M059J (cell line): ENCODE measurements around the gene ATP4A. TPM values are rescaled to one million over a fixed set of nuclear protein-coding genes. Genes with fewer than 3 reads are reported as not detected.

Experiments
- DNase-seq: peaks from one replicate; pipeline ENCODE4 v3.0.0-alpha.2; 2012; ENCODE audit warnings: low read depth
- total RNA-seq: library from RNA; depleted of rRNA; stranded (reverse); fragments of >200 nt; shearing (Covaris generic); gene quantifications from 2 replicates; pipeline ENCODE4 v1.2.3, GENCODE V29; 2014

Gene ATP4A
- total RNA-seq, 1 experiment from 2014 or later = not detected

DNA sequence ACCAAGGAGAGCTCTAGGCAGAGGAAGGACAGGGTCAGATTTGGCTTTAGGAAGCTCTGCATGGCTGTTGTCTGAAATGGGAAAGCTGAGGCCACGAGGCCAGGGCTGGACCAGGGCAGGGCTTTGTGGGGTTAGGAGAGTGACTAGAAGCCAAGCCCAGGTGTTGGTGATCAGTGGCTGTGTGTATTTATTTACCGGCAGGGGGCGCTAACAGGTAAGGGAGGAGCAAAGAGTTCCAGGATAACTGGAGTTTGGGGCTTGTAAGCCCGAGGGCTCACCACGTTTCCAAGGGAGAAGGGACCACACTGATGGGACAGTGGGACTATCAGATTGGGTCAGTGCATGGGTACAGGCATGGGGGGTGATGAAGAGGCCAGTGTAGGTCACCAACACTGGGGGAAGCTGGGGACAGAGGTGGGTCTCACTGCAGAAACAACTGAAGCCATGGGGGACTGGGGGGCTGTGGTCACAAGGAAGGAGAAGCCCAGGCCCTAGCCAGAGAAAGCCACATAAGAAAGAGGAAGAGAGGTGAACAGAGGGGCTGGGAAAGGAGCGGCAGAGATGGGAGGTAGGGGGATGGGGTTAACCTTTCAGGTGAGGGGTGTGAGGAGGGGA lies 14.2 kb downstream of the ATP4A start:
- peak; percentile 74 for DNase-seq

DNA sequence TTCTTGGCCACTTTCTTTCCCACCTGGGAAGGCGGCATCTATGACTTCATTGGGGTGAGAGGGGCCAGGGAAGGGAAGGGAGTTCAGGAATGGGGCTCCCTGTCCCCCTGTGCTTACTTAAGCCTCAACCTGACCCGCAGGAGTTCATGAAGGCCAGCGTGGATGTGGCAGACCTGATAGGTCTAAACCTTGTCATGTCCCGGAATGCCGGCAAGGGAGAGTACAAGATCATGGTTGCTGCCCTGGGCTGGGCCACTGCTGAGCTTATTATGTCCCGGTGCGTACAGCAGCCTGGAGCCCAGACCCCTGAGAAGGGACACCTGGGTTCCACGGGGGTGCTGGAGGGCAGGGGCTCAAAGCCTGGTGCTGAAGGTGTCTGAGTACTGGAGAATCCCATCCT lies 16.9 kb downstream of the ATP4A start:
- no peak for DNase-seq

DNA sequence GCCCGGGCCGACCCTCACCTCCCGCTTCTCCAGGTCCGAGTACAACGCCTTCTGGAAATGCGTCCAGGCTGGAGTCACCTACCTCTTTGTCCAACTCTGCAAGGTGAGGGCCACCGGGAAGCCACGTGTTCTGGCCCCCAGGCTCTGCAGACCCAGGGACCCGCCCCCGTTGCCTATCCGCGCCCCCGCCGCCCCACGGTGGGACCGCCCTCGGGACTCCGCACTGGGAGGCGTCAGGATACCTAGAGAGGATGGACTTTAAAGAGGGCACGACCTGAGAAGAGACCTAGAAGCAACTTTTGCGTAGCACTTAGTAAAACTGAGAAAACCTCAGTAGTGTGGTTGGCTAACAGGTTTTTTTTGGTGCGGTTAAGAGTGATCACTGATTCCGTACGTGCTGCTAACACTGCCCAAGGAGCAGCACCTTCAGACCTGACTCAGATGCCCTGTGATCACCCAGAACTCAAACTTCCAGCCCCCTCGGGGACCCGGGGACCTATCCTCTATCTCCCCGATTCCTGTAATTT lies 17.5 kb downstream of the ATP4A start:
- peak; percentile 22 for DNase-seq

DNA sequence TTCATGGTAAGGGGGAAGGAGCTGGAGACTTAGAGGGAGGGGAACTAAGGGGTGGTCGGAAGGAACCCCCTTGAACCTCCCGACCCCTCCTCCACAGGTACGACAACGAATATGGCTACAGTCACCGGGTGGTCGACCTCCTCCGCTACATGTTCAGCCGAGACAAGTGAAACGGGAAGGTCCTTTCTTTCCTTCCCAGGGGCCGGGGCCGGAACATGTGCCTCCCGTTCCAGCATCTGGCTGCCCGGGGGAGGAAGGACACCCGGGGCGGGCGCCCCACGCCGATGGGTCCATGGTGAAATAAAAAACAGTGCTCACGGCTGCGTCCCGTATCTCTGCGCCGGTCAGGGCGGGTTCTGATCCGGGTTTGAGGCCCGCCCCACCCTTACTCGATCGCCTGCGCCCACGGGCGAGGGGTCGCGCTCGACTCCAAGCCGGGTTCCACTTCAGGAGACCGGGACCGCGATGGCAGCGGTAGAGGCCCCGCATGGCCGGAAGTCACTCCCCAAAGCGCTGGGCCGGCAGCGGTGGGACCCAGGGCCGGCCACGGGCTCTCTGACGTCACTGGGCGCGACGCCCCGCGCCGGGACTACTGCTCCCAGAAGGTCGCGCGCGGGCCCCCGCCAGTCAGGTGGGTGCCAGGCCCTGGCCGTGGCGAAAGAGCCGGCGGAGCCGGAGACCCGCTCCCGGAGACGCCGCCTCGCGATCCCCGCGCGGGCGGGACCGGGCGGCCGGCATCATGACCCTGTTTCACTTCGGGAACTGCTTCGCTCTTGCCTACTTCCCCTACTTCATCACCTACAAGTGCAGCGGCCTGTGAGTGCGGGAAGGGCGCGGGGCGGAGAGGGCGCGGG lies 18.2 kb downstream of the ATP4A start, which contains the start of gene TMEM147:
Gene TMEM147, plus strand, starts transcription at position 626 of the 854 bp plus-strand sequence. Its CDS starts 114 bp downstream, at position 740.
- DNase-seq = peak; percentile 87

DNA sequence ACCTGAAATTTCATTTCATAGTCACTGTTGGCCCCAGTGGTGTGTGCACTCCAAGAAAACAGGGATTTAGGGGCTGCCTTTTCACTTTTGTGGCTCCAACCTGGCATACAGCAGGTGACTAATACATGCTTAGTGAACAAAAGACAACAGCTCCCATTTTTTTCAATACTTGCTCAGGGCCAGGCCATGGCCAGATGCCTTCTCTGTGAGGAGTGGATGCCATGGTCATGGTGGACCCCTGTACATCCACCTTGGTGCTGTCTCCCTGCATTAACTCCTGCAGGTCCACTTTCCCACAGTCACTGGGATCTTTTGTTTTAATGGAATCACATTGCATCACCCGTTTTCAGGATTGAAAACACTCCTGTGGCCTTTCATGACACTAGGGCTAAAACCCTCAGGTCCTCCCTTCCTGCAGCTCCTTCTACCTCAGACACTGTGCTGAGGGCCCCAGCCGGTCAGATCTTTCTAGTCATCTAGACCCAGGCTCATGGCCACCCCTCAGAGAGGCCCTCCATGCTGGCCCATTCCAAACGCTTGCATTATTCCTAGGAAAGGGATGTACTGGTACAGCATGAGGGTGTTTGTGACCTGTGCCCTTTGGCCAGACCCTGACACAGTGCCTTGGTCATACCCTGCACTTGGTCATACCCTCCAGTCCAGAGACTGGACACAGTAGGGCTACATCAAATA lies 19.2 kb downstream of the ATP4A start:
- no peak for DNase-seq

DNA sequence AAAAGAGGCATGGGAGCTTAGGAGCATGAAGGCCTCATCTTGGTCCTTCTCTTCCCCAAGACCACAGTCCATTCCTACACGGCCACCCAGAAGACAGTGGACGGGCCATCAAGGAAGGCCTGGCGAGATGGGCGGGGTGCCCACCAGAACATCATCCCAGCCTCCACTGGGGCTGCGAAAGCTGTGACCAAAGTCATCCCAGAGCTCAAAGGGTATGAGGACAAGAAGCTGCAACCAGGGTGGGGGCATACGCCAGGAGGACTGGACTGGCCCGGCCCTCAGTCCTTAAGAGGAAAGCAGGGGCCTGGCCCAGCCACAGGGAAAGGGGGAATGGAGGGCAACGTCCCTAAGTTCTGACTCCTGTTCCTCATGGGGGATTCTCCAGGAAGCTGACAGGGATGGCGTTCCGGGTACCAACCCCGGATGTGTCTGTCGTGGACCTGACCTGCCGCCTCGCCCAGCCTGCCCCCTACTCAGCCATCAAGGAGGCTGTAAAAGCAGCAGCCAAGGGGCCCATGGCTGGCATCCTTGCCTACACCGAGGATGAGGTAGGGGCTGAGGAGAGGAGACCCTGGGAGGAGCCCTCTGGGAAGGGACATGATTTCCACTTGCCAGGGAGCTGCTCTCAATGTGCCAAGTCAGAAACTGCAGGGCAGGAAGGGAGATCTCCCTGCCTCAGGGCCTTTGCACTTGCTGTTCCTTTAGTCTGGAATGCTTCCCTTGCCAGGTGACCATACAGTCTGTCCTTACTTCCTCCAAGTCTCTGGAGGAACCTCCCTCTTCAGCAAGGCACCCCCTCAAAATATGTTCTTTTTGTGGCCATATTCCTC lies 20.0 kb downstream of the ATP4A start:
- no peak for DNase-seq

DNA sequence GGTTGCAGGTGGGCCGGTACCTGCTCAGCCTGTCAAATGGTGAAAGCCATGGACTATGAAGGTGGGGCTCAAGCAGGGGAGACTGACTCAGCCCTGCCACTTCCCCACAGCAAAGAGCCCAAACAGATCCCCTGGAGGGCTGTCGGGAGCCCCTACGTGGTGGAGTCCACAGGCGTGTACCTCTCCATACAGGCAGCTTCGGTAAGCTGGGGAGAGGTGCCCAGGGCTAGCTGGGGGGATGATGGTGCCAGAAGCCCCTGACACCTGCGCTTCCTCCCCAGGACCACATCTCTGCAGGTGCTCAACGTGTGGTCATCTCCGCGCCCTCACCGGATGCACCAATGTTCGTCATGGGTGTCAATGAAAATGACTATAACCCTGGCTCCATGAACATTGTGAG lies 21.2 kb downstream of the ATP4A start:
- DNase-seq = no peak

DNA sequence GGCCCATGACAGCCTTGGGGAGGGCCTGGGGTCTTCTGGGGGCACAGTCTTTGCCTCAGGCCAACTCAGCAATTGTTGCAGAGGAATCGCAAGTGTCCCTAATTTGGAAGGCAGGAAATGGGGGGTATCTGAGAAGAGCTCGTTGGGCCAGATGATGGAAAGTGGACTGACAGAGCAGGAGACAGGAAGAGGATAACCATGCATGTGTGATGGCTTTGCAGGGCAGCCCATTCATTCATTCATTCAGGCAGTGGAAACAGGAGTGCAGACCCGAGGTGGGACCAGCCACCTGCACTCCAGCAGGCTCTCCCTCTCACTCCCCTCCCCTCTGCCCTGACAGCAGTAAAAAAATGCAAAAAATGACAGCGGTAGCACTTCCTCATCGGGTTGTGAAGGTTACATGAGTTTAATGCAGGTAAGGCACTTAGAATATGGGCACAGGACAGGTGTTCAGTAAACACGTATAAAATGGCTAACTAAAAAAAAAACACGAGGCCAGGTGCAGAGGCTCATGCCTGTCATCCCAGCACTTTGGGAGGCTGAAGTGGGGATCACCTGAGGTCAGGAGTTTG lies 23.0 kb downstream of the ATP4A start:
- no peak for DNase-seq

DNA sequence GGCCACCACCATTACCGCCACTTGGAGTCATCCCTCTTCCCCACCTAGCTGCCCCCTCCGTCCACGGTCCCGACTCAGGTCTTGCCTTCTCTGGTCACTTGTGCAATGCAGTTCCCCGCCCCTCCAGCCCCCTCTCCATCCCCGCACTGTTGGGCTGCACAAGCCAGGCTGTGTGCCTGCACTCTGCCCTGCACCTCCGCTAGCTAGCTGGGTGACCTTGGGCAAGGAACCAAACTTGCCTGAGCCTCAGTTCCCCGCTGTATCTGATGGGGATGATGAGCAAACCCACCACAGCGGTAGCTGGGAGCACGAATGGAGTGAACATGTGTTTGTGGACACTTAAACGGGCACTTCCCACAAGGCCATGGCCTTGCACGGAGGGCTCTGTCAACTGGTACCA lies 23.6 kb downstream of the ATP4A start:
- DNase-seq = no peak

DNA sequence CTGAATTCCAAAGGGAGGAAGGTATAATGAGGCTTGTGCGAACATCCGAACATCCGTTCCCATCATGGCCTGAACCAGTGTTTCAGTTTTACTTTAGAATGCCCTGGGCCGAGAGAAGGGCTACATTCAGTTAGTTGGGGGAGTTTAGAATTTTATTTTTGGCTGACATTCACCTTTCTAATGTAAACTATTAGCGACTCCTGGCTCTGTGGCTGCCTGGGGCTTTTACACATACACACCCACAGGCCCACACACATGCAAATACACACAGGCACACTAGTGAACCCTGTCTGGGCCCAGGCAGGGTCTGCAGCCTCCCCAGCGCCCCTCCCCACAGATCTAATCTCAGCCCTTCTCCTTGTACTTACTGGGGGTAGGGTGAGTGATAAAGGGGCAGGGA lies 24.1 kb downstream of the ATP4A start:
- no peak for DNase-seq

DNA sequence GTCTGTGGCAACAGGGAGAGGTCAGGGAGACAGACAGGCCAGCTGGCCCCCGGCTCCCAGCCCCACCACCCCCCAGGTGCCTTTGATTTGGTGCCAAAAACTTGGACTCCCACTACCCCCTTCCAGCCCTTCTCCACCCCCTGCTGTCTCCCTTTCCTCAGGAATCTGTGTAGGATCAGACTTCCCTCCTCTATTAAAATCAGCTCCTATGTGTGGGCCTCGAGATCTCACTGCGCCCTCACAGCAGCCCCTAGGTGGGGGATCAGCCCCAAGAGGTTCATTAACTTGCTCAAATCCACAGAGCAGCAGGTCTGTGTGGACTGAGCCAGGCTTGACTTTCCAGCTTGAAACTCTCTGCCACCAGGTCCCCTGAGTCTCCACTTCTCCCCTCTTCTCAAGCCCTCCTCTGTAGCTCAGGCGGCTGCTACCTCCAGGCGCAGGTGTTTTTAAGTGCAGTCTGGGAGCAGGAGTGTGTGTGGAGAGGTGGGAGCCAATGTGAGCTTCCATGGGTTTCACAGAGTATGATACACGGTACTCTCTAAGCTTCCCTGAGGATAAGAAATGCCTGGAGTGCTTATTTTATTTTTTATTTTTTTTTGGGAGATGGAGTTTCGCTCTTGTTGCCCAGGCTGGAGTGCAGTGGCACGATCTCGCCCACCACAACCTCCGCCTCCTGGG lies 28.5 kb downstream of the ATP4A start:
- DNase-seq = no peak

DNA sequence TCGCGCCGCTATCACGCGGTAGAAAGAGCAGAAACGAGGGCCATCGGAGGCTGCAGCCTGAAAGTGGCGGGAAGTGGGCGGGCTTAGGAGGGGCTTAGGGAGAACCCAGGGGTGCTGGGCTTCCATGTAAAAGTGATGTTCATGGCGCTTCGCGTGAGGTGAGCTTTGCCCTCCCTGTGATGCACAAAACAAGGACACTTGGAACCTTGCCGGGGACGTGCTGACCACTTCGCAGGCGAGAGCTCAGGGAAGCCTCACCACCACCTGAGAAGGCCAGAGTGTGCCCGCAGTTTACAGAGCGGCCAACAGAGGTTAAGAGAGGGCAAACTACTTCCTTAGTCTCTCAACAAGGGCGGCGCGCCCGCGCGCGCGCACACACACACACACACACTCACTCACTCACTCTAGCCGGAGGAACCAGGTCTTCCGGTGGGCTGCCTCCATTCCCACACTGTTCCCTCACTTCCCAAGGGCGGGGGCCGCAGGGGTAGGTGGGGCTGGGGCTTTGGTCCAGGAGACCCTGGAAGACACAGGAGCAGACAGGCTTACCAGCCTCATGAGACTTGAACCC lies 29.6 kb downstream of the ATP4A start:
- DNase-seq = no peak

DNA sequence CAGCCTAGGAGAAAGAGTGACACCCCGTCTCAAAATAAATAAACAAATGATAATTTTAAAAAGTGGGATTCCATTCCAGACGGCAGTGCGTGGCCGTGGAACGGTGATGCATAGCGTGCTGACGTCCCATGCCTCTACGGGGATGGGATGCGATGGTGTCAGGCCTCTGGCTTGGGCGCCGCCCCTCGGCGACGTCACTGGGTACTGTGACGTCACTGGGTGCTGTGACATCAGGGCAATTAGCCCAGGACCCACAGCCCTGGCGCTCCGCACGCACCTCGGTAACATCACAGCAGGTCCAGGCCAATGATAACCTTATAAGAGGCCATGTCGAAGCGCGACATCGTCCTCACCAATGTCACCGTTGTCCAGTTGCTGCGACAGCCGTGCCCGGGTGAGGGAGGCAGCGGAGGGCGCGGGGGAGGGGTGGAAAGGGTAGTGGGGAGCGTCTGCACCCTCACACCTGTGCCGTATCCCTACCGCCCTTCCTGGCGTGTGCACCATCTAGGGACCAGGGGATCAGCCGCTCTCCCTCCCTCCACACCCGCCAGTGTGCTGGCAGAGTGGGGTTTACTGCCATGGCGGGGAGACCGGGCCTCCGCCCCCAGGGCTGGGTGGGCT lies 30.1 kb downstream of the ATP4A start, which contains the start of gene GAPDHS:
Gene GAPDHS, plus strand, starts transcription at position 256 of the 621 bp plus-strand sequence. Its CDS starts 72 bp downstream, at position 328.
- DNase-seq = no peak

DNA sequence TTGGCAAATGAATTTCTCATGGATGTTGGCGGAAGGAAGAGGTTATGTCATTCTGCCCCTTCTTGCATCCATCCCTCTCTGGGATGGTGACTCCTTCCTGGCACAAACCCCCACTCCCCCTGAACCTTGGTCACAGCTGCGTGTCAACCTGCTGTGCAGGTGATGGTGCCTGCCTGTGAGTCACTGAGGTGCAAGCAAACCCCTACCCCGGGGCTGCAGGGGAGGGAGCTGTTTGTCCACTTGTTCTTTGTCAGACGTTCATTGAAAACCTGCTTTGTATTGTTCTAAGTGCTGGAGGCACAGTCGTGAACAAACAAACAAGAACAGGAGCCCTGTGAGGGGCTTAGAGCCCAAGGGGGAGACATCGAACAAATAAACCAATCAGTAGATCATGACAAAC lies 32.2 kb downstream of the ATP4A start:
- DNase-seq = no peak

DNA sequence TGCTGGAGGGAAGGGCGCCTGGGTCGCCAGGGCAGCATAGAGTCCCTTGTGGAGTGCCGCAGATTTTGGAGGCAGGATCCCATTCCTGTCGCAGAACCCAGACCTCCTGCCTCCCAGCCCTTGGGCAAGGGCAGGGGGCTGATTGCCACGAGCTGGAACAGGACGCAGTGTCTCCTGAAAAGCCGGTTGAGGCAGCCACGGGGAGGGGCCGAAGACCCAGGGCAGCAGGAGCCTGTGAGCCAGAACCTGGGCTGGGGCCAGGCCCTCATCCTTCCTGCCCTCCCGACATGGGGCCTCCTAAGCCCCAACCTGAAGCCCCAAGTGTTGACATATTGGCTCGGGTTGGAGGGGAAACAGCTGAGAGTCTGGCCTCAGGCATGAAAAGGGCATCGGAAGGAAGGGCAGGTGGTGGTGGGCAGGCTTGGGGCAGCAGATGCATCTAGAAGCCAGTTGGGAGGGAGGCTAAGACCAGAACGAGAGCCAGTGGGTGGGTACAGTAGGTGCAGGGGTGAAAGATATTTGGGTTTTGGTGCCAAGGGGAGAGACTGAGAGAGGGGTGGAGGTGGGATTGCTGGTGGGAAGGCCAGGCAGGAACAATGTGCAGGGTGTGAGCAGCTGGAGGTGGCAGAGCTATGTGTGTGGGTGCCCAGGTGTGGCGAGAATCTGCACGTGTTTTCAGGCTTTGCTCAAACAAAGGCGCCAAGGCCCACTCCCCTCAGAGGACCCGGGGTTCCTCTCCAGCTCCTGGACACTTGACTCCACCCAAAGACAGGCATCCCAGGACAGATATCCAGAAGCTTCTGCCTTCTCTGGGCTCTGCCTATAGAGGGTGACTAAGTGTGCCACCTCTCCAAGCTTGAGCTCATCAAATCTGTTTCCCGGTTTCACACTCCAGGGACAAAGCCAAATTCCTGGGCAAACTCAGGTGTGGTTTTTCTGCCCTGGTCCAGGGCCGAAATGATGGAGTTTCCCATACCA lies 33.9 kb downstream of the ATP4A start:
- no peak for DNase-seq

DNA sequence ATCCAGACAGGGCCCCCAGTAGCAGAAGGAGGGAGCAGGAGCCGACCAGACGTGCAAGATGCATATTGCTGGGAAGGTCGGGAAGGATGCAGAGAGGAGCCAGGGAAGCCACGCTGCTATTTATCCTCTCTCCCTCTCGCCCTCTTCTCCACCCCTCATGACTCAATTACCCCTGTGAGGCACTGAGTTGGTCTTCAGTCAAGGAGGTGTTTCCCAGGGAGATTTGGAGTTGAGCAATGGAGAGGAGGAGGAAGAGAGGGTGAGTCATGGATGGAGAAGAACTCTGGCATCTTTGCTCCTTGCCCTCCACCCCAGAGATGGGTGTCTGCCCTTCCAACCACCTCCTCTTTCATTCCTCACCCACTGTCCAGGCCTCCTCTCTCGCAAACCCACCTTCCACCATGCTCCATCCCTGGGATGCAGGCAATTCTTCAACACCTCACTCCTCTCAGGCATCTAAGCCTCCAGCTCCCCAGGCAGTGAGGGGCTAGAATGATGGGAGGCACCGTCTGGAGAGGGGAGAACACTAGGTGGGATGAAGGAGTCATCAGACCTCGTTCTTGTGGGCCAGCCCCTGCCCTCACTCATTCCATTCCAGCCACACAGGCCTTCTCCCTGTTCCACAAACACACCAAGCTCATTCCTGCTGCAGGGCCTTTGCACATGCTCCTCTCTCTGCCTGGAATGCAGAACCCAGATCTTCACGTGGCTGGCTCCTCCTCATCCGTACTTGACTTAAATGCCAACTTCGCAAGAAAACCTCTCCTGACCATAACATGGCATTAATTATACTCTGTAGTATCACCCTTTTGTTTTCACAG lies 35.0 kb downstream of the ATP4A start, which contains the start of gene SBSN:
Gene SBSN, minus strand, starts transcription at position 94 of the 821 bp plus-strand sequence. Its CDS starts 30 bp downstream, at position 64.
- peak; percentile 57 for DNase-seq

DNA sequence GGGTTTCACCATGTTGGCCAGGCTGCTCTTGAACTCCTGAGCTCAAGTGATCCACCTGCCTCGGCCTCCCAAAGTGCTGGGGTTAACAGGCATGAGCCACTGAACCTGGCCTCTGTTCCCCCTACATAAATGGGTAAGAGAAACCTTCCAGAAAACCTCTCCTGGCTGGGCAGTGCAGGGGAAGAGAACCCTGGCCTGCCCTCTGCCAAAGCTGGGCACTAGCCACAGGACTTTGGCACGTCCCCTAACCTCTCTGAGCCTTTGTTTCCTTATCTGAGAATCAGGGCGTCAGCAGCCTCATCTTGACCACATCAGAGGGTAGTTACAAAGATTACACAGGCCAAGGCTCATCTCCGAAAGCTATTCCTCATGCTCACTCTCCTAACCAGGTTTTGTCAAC lies 37.6 kb downstream of the ATP4A start:
- no peak for DNase-seq
